Measurements from ENCODE around the gene ZMYM2. TPM values are rescaled to one million over a fixed set of nuclear protein-coding genes. Genes with fewer than 3 reads are reported as not detected.

Gene ZMYM2
- total RNA-seq, 2 experiments from 2014 or later = 59.9 to 64.7 TPM

- ChIA-PET POLR2A (interaction anchor here (0.6 kb wide), 1 partner anchor 717 kb away, joined by 3 read pairs; no protein-coding TSS in a partner anchor), CTCF (ENCODE audit: unreplicated experiment) (no interaction called here)
- Histone ChIP-seq H3K27ac (ENCODE audit: low read depth, low read length, poor library complexity, severe bottlenecking) (no peak overlapping the region), H3K9me2 (ENCODE audit: insufficient read depth, low read length) (no peaks in the 10 kb centered on the region), H3K79me2 (ENCODE audit: insufficient read depth, low read depth, low read length) (peaks cover 94% of the 10 kb centered on the region), H2AFZ (ENCODE audit: low read length) (no peak overlapping the region), H3K9me3 (ENCODE audit: low read length) (peaks cover 16% of the 10 kb centered on the region; the same call in 1 of the 2 replicates), H3K4me1 (ENCODE audit: insufficient read depth, low read length, poor library complexity, severe bottlenecking) (peaks cover 14% of the 10 kb centered on the region), H4K20me1 (ENCODE audit: insufficient read depth, low read length) (peaks cover 12% of the 10 kb centered on the region; the same call in 1 of the 2 replicates), H3K4me3 (ENCODE audit: low read depth, low read length, poor library complexity, severe bottlenecking) (no peak overlapping the region), H3K36me3 (ENCODE audit: insufficient read depth, low read length) (peaks cover 58% of the 10 kb centered on the region), H3K4me2 (ENCODE audit: low read length) (no peak overlapping the region)
- TF ChIP-seq CTCF (conservative IDR thresholded peaks at IDR 0.05; ENCODE audit: low read length) (no peak), EZH2phosphoT487 (IDR thresholded peaks at IDR 0.05; ENCODE audit: borderline replicate concordance, low read depth, low read length) (no peak)
- intact Hi-C loops (cut with micrococcal nuclease; ENCODE audit: unreplicated experiment) = no loop called here
- BruUV-seq (replicated peaks) = no TSS peak
- DNase-seq (ENCODE audit: low spot score) = no peak
Observed at GRCh38 chr13:19981685-19982238, 23.2 kb downstream of the ZMYM2 start.

DNA sequence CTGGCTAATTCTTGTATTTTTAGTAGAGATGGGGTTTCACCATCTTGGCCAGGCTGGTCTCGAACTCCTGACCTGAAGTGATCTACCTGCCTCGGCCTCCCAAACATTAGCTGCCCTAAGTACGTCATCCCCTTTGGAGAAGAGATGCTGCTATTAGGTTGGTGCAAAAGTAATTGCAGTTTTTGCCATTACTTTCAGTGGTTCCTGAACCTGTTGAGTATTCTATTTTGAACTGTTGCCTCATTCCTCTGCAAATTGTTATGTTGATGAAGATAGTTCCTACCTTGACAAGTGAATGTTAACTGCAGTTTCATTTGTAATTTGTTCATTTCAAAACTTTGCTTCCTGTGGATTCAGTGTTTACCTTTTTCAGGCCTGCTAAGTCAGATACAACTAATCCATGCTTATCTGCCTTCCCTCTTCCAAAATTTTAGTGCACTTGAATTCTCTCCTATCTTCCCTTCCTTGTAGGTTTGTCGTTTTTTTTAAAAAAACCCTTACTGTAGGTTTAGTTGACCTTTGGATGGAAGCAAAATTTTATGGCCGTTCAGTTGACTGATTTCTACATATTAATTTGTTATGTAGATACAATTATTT lies 24.0 kb downstream of the ZMYM2 start:
- DNase-seq (ENCODE audit: low spot score) = no peak
- no TSS peak for BruUV-seq (replicated peaks)
- Histone ChIP-seq H3K4me3 (ENCODE audit: low read depth, low read length, poor library complexity, severe bottlenecking) (no peak overlapping the region), H3K79me2 (ENCODE audit: insufficient read depth, low read depth, low read length) (peaks cover 87% of the 10 kb centered on the region), H2AFZ (ENCODE audit: low read length) (no peak overlapping the region), H3K4me2 (ENCODE audit: low read length) (no peak overlapping the region), H3K9me3 (ENCODE audit: low read length) (peaks cover 16% of the 10 kb centered on the region; the same call in 1 of the 2 replicates), H3K4me1 (ENCODE audit: insufficient read depth, low read length, poor library complexity, severe bottlenecking) (peaks cover 14% of the 10 kb centered on the region), H3K36me3 (ENCODE audit: insufficient read depth, low read length) (peaks cover 50% of the 10 kb centered on the region), H3K9me2 (ENCODE audit: insufficient read depth, low read length) (no peaks in the 10 kb centered on the region), H4K20me1 (ENCODE audit: insufficient read depth, low read length) (peaks cover 12% of the 10 kb centered on the region; the same call in 1 of the 2 replicates), H3K27ac (ENCODE audit: low read depth, low read length, poor library complexity, severe bottlenecking) (no peak overlapping the region)
- CTCF ChIA-PET (ENCODE audit: unreplicated experiment) = no interaction called here
- intact Hi-C loops (cut with micrococcal nuclease; ENCODE audit: unreplicated experiment) = no loop called here
- POLR2A ChIA-PET = interaction anchor here (0.6 kb wide), 1 partner anchor 473 kb away, joined by 3 read pairs; no protein-coding TSS in a partner anchor
- TF ChIP-seq CTCF (conservative IDR thresholded peaks at IDR 0.05; ENCODE audit: low read length) = no peak
- TF ChIP-seq EZH2phosphoT487 (IDR thresholded peaks at IDR 0.05; ENCODE audit: borderline replicate concordance, low read depth, low read length) = no peak
